ENCODE measurements around the gene MVP.

Gene MVP

DNA sequence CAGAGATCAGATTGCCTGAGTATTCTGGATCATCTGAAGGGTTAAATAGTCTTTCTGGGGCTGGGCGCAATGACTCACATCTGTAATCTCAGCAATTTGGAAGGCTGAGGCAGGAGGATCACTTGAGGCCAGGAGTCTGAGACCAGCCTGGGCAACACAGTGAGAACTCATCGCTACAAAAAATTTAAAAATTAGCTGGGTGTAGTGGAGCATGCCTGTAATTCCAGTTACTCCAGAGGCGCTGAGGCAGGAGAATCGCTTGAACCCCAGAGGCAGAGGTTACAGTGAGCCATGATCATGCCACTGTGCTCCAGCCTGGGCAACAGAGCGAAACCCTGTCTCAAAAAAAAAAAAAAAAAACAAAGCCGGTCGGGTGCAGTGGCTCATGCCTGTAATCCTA, 15.7 kb downstream of the MVP start:
- no peaks in the 10 kb centered on the region for H3K9me3 ChIP-seq (ENCODE audit: control insufficient read depth, insufficient read depth, low read depth, low read length)
- H3K27me3 ChIP-seq (ENCODE audit: control insufficient read depth, insufficient read depth, low read length), result no peaks in the 10 kb centered on the region
- no peaks in the 10 kb centered on the region for H3K36me3 ChIP-seq (ENCODE audit: control insufficient read depth, insufficient read depth, low read length)
- H3K9ac ChIP-seq (ENCODE audit: low read length), result no peak overlapping the region
- no peak overlapping the region for H3K4me3 ChIP-seq (ENCODE audit: low read depth, low read length)
- H3K4me1 ChIP-seq (ENCODE audit: control insufficient read depth, insufficient read depth, low read length), result no peaks in the 10 kb centered on the region
- no peak overlapping the region for H3K27ac ChIP-seq (ENCODE audit: low read depth, low read length)

DNA sequence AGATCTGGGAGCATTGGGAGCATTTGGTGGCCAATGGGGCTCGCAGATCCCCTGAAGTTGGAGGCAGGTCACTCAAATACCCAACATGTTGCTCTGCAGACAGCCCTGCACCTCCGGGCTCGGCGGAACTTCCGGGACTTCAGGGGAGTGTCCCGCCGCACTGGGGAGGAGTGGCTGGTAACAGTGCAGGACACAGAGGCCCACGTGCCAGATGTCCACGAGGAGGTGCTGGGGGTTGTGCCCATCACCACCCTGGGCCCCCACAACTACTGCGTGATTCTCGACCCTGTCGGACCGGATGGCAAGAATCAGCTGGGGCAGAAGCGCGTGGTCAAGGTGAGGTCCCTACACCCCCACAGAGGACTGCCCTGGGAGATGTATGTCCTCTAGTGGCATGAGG, 16.4 kb downstream of the MVP start:
- Histone ChIP-seq H3K9ac (ENCODE audit: low read length) (no peak overlapping the region), H3K27ac (ENCODE audit: low read depth, low read length) (no peak overlapping the region), H3K4me3 (ENCODE audit: low read depth, low read length) (no peak overlapping the region), H3K9me3 (ENCODE audit: control insufficient read depth, insufficient read depth, low read depth, low read length) (no peaks in the 10 kb centered on the region), H3K4me1 (ENCODE audit: control insufficient read depth, insufficient read depth, low read length) (no peaks in the 10 kb centered on the region), H3K27me3 (ENCODE audit: control insufficient read depth, insufficient read depth, low read length) (no peaks in the 10 kb centered on the region), H3K36me3 (ENCODE audit: control insufficient read depth, insufficient read depth, low read length) (no peaks in the 10 kb centered on the region)

GRCh38 chr16:29837841-29838240, 17.6 kb downstream of the MVP start:
- no peaks in the 10 kb centered on the region for H3K36me3 ChIP-seq (ENCODE audit: control insufficient read depth, insufficient read depth, low read length)
- H3K27me3 ChIP-seq (ENCODE audit: control insufficient read depth, insufficient read depth, low read length), result no peaks in the 10 kb centered on the region
- no peaks in the 10 kb centered on the region for H3K9me3 ChIP-seq (ENCODE audit: control insufficient read depth, insufficient read depth, low read depth, low read length)
- H3K4me3 ChIP-seq (ENCODE audit: low read depth, low read length), result no peak overlapping the region
- no peak overlapping the region for H3K9ac ChIP-seq (ENCODE audit: low read length)
- no peaks in the 10 kb centered on the region for H3K4me1 ChIP-seq (ENCODE audit: control insufficient read depth, insufficient read depth, low read length)
- no peak overlapping the region for H3K27ac ChIP-seq (ENCODE audit: low read depth, low read length)

GRCh38 chr16:29839822-29840221, 19.6 kb downstream of the MVP start:
- Histone ChIP-seq H3K4me1 (ENCODE audit: control insufficient read depth, insufficient read depth, low read length) (no peaks in the 10 kb centered on the region), H3K9me3 (ENCODE audit: control insufficient read depth, insufficient read depth, low read depth, low read length) (no peaks in the 10 kb centered on the region), H3K36me3 (ENCODE audit: control insufficient read depth, insufficient read depth, low read length) (no peaks in the 10 kb centered on the region), H3K9ac (ENCODE audit: low read length) (no peak overlapping the region), H3K27ac (ENCODE audit: low read depth, low read length) (no peak overlapping the region), H3K4me3 (ENCODE audit: low read depth, low read length) (no peak overlapping the region), H3K27me3 (ENCODE audit: control insufficient read depth, insufficient read depth, low read length) (no peaks in the 10 kb centered on the region)

DNA sequence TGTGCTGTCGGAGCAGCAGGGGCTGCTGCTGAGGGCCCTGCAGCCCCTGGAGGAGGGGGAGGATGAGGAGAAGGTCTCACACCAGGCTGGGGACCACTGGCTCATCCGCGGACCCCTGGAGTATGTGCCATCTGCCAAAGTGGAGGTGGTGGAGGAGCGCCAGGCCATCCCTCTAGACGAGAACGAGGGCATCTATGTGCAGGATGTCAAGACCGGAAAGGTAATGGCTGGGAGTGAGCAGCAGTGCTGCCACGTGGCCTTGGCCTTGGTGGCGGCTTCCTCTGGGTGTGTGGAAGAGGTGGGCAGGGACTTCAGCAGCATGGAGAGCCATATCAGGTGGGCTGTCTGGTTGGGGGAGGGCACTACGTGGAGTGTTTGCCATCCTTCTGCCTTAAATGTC, 20.0 kb downstream of the MVP start:
- Histone ChIP-seq H3K27ac (ENCODE audit: low read depth, low read length) (no peak overlapping the region), H3K4me3 (ENCODE audit: low read depth, low read length) (no peak overlapping the region), H3K4me1 (ENCODE audit: control insufficient read depth, insufficient read depth, low read length) (no peaks in the 10 kb centered on the region), H3K9ac (ENCODE audit: low read length) (no peak overlapping the region), H3K36me3 (ENCODE audit: control insufficient read depth, insufficient read depth, low read length) (no peaks in the 10 kb centered on the region), H3K9me3 (ENCODE audit: control insufficient read depth, insufficient read depth, low read depth, low read length) (no peaks in the 10 kb centered on the region), H3K27me3 (ENCODE audit: control insufficient read depth, insufficient read depth, low read length) (no peaks in the 10 kb centered on the region)

DNA sequence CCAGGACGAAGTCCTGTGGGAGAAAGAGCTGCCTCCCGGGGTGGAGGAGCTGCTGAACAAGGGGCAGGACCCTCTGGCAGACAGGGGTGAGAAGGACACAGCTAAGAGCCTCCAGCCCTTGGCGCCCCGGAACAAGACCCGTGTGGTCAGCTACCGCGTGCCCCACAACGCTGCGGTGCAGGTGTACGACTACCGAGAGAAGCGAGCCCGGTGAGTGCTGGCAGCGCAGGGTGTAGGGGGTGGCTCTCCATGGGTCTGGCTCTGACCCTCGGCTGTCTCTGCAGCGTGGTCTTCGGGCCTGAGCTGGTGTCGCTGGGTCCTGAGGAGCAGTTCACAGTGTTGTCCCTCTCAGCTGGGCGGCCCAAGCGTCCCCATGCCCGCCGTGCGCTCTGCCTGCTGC, 21.4 kb downstream of the MVP start:
- no peak overlapping the region for H3K4me3 ChIP-seq (ENCODE audit: low read depth, low read length)
- H3K9me3 ChIP-seq (ENCODE audit: control insufficient read depth, insufficient read depth, low read depth, low read length), result no peaks in the 10 kb centered on the region
- no peak overlapping the region for H3K9ac ChIP-seq (ENCODE audit: low read length)
- H3K36me3 ChIP-seq (ENCODE audit: control insufficient read depth, insufficient read depth, low read length), result no peaks in the 10 kb centered on the region
- no peaks in the 10 kb centered on the region for H3K4me1 ChIP-seq (ENCODE audit: control insufficient read depth, insufficient read depth, low read length)
- H3K27ac ChIP-seq (ENCODE audit: low read depth, low read length), result no peak overlapping the region
- no peaks in the 10 kb centered on the region for H3K27me3 ChIP-seq (ENCODE audit: control insufficient read depth, insufficient read depth, low read length)

DNA sequence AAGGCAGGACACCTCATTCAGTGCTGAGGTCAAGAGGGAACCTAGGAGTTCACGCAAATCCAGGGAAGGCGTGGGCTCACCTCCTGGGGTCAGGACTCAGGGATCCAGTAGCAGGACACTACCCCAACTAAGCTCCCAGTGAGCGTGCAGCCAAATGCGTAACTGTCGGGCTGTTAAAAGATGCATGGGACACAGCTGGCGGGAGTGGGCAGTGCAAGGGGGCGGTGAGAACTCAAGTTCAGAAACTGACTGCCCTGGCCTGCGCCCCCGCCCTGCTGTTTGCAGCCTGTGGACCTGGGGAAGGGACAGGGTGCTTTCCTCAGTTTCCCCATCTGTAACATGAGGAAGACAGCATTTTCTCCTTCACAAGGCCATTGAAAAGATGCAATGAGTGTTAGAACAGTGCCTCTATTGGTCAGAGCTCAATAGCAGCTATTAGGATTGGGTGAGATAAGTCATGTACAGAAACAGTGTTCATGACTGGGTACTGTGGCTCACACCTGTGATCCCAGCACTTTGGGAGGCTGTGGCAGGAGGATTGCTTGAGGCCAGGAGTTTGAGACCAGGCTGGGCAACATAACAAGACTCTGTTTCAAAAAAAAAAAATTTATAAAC, 22.6 kb downstream of the MVP start:
- Histone ChIP-seq H3K4me1 (ENCODE audit: control insufficient read depth, insufficient read depth, low read length) (no peaks in the 10 kb centered on the region), H3K27ac (ENCODE audit: low read depth, low read length) (no peak overlapping the region), H3K9me3 (ENCODE audit: control insufficient read depth, insufficient read depth, low read depth, low read length) (no peaks in the 10 kb centered on the region), H3K27me3 (ENCODE audit: control insufficient read depth, insufficient read depth, low read length) (no peaks in the 10 kb centered on the region), H3K9ac (ENCODE audit: low read length) (no peak overlapping the region), H3K36me3 (ENCODE audit: control insufficient read depth, insufficient read depth, low read length) (no peaks in the 10 kb centered on the region), H3K4me3 (ENCODE audit: low read depth, low read length) (no peak overlapping the region)

DNA sequence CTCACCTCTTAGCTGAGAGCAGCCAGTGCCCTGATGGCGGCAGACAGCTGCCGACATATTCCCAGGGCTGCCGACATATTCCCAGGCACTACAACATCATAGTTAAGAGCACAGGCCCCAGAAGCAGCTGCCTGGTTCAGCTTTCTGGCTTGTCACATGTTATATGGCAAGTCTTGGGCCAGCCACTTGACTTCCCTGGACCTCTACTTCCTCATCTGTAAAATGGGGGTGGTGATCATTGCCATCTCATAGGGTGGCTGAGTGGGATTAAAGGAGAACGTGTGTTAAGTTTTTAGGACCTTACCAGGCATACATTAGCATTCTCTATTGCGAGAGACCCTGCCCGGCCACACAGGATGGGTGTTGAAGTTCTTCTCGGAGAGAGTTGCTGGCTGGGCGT, 23.7 kb downstream of the MVP start:
- Histone ChIP-seq H3K27me3 (ENCODE audit: control insufficient read depth, insufficient read depth, low read length) (no peaks in the 10 kb centered on the region), H3K4me1 (ENCODE audit: control insufficient read depth, insufficient read depth, low read length) (no peaks in the 10 kb centered on the region), H3K9ac (ENCODE audit: low read length) (no peak overlapping the region), H3K36me3 (ENCODE audit: control insufficient read depth, insufficient read depth, low read length) (no peaks in the 10 kb centered on the region), H3K4me3 (ENCODE audit: low read depth, low read length) (no peak overlapping the region), H3K9me3 (ENCODE audit: control insufficient read depth, insufficient read depth, low read depth, low read length) (no peaks in the 10 kb centered on the region), H3K27ac (ENCODE audit: low read depth, low read length) (no peak overlapping the region)

GRCh38 chr16:29844575-29845331, 24.5 kb downstream of the MVP start:
- Histone ChIP-seq H3K4me1 (ENCODE audit: control insufficient read depth, insufficient read depth, low read length) (peaks cover 6% of the 10 kb centered on the region; the same call in 1 of the 2 replicates), H3K9me3 (ENCODE audit: control insufficient read depth, insufficient read depth, low read depth, low read length) (no peaks in the 10 kb centered on the region), H3K27ac (ENCODE audit: low read depth, low read length) (no peak overlapping the region), H3K4me3 (ENCODE audit: low read depth, low read length) (no peak overlapping the region), H3K36me3 (ENCODE audit: control insufficient read depth, insufficient read depth, low read length) (no peaks in the 10 kb centered on the region), H3K9ac (ENCODE audit: low read length) (no peak overlapping the region), H3K27me3 (ENCODE audit: control insufficient read depth, insufficient read depth, low read length) (no peaks in the 10 kb centered on the region)

- H3K4me3 ChIP-seq (ENCODE audit: low read depth, low read length), result no peak overlapping the region
- peaks cover 9% of the 10 kb centered on the region; the same call in 1 of the 2 replicates for H3K4me1 ChIP-seq (ENCODE audit: control insufficient read depth, insufficient read depth, low read length)
- no peaks in the 10 kb centered on the region for H3K9me3 ChIP-seq (ENCODE audit: control insufficient read depth, insufficient read depth, low read depth, low read length)
- H3K36me3 ChIP-seq (ENCODE audit: control insufficient read depth, insufficient read depth, low read length), result no peaks in the 10 kb centered on the region
- no peak overlapping the region for H3K9ac ChIP-seq (ENCODE audit: low read length)
- H3K27ac ChIP-seq (ENCODE audit: low read depth, low read length), result no peak overlapping the region
- no peaks in the 10 kb centered on the region for H3K27me3 ChIP-seq (ENCODE audit: control insufficient read depth, insufficient read depth, low read length)
Observed at GRCh38 chr16:29845656-29846055, 25.4 kb downstream of the MVP start.

- Histone ChIP-seq H3K27ac (ENCODE audit: low read depth, low read length) (no peak overlapping the region), H3K4me1 (ENCODE audit: control insufficient read depth, insufficient read depth, low read length) (peaks cover 9% of the 10 kb centered on the region; the same call in 1 of the 2 replicates), H3K27me3 (ENCODE audit: control insufficient read depth, insufficient read depth, low read length) (no peaks in the 10 kb centered on the region), H3K4me3 (ENCODE audit: low read depth, low read length) (no peak overlapping the region; the same call in 1 of the 2 replicates), H3K36me3 (ENCODE audit: control insufficient read depth, insufficient read depth, low read length) (no peaks in the 10 kb centered on the region), H3K9ac (ENCODE audit: low read length) (no peak overlapping the region), H3K9me3 (ENCODE audit: control insufficient read depth, insufficient read depth, low read depth, low read length) (no peaks in the 10 kb centered on the region)
Observed at GRCh38 chr16:29848420-29849297, 28.4 kb downstream of the MVP start.

All from HUES6 (cell line).